ENCODE results near the gene CZIB. TPM values are rescaled to one million over a fixed set of nuclear protein-coding genes. Genes with fewer than 3 reads are reported as not detected.

CZIB gene
- total RNA-seq, 1 donor from 2014 or later = 115 TPM

DNA sequence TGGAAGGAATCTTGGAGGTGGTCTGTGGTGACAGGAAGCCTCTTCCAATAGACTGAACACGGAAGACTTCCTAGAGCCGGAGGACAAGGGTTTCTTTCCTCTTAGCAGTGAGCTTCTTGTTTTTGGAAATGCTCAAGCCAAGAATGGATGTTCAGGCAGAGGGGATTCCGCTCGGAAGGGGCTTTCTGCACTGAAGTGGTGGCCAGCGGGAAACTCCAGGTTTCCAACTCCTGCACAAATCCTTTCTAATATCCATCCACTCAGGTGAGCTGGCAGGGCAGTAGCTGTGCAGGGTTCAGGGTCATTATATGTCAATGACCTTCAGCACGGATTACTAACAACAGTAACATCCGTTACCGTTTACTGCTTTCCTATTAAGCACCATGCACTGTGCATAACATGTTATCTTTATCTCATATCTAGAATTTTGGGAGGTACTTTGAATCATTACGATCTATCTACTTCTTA, 24.4 kb downstream of the CZIB start:
- no peak for DNase-seq (ENCODE audit: low spot score)
- H3K4me2 ChIP-seq = peak overlapping the region; percentile 94
- H3F3A ChIP-seq (ENCODE audit: low read depth) = no peaks in the 10 kb centered on the region
- Mint-ChIP-seq H3K9me3 (peaks cover 2% of the 10 kb centered on the region), H3K27me3 (ENCODE audit: insufficient read depth, low read depth) (peaks cover 2% of the 10 kb centered on the region), H3K36me3 (peaks cover 5% of the 10 kb centered on the region), H3K4me3 (peak overlapping the region; percentile 87), H3K4me1 (peaks cover 20% of the 10 kb centered on the region), H3K27ac (peak overlapping the region; percentile 80)
- H3K4me1 ChIP-seq = peaks cover 10% of the 10 kb centered on the region
- peaks cover 20% of the 10 kb centered on the region for H3K79me2 ChIP-seq (ENCODE audit: low read depth)
- no peak for TF ChIP-seq EZH2 (IDR thresholded peaks at IDR 0.05)
- TF ChIP-seq, protein P1, sequence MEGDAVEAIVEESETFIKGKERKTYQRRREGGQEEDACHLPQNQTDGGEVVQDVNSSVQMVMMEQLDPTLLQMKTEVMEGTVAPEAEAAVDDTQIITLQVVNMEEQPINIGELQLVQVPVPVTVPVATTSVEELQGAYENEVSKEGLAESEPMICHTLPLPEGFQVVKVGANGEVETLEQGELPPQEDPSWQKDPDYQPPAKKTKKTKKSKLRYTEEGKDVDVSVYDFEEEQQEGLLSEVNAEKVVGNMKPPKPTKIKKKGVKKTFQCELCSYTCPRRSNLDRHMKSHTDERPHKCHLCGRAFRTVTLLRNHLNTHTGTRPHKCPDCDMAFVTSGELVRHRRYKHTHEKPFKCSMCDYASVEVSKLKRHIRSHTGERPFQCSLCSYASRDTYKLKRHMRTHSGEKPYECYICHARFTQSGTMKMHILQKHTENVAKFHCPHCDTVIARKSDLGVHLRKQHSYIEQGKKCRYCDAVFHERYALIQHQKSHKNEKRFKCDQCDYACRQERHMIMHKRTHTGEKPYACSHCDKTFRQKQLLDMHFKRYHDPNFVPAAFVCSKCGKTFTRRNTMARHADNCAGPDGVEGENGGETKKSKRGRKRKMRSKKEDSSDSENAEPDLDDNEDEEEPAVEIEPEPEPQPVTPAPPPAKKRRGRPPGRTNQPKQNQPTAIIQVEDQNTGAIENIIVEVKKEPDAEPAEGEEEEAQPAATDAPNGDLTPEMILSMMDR (IDR thresholded peaks at IDR 0.05) = no peak
- TF ChIP-seq EZH2phosphoT487 (IDR thresholded peaks at IDR 0.05) = no peak
- no peaks in the 10 kb centered on the region for H4K20me1 ChIP-seq (ENCODE audit: low read depth)
- H3K9ac ChIP-seq = no peak overlapping the region
- H3K9me3 ChIP-seq (ENCODE audit: low read depth) = no peaks in the 10 kb centered on the region
- H3K4me3 ChIP-seq = peak overlapping the region; percentile 93
- peak overlapping the region; percentile 81 for H2AFZ ChIP-seq (replicated peaks)
- no peak overlapping the region for H3K27ac ChIP-seq
- H3K27me3 ChIP-seq = peaks cover 12% of the 10 kb centered on the region
- H3K36me3 ChIP-seq = no peaks in the 10 kb centered on the region

DNA sequence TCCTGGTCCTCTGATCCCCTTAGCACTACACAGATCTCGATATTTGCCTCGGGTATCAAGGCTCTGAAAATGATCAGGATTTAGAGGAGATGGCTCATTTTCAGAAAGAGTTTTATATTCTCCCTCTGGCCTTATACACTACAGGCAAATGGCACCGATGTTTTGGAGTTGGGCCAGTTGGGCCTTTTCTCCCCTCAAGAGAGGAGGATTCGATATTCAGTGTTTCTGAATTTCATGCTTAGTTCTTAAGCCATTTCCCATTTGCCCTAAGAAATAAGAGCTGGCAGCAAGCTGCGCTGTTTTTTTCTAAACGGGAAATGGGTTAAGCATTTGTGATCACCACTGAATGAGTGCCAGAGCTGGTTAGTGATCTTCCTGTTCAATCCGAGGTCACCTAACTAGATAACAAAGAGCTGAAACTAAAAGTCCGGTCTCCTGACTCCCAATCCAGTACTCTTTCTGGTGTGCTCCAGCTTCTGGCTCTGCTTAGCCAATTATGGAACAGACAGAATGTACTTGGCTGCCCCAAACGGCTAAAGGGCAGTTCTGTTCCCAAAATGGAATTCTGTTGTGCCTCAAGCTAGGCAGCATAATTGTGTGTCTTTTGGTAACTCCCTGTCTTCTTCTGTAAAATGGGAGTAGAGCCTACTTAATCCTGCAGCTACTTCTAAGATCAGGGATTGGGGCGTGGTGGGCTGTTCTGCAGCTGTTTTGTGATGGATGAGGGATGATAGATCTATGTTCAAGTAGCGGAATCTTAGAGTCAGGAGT, 25.0 kb downstream of the CZIB start:
- Mint-ChIP-seq H3K36me3 (peaks cover 3% of the 10 kb centered on the region), H3K9me3 (peaks cover 2% of the 10 kb centered on the region), H3K27ac (no peak overlapping the region), H3K27me3 (ENCODE audit: insufficient read depth, low read depth) (peaks cover 2% of the 10 kb centered on the region), H3K4me3 (peak overlapping the region; percentile 87), H3K4me1 (peaks cover 23% of the 10 kb centered on the region)
- Histone ChIP-seq H3F3A (ENCODE audit: low read depth) (no peaks in the 10 kb centered on the region), H4K20me1 (ENCODE audit: low read depth) (no peaks in the 10 kb centered on the region), H3K9me3 (ENCODE audit: low read depth) (no peaks in the 10 kb centered on the region), H3K4me3 (no peak overlapping the region), H3K36me3 (no peaks in the 10 kb centered on the region), H3K4me1 (peaks cover 10% of the 10 kb centered on the region), H3K4me2 (no peak overlapping the region), H3K27ac (no peak overlapping the region), H3K27me3 (peaks cover 12% of the 10 kb centered on the region), H3K9ac (no peak overlapping the region), H2AFZ (replicated peaks) (peak overlapping the region; percentile 81), H3K79me2 (ENCODE audit: low read depth) (peaks cover 20% of the 10 kb centered on the region)
- no peak for TF ChIP-seq EZH2 (IDR thresholded peaks at IDR 0.05)
- TF ChIP-seq EZH2phosphoT487 (IDR thresholded peaks at IDR 0.05) = no peak
- TF ChIP-seq, protein P1 (IDR thresholded peaks at IDR 0.05) = no peak
- DNase-seq (ENCODE audit: low spot score) = no peak

- H3K4me3 Mint-ChIP-seq = no peak overlapping the region
- H3K9ac ChIP-seq = no peak overlapping the region
- no peaks in the 10 kb centered on the region for H3K36me3 ChIP-seq
- peak overlapping the region; percentile 89 for H3K27ac Mint-ChIP-seq
- no peaks in the 10 kb centered on the region for H3K9me3 ChIP-seq (ENCODE audit: low read depth)
- H4K20me1 ChIP-seq (ENCODE audit: low read depth) = no peaks in the 10 kb centered on the region
- H3K79me2 ChIP-seq (ENCODE audit: low read depth) = no peaks in the 10 kb centered on the region
- H3K9me3 Mint-ChIP-seq = peaks cover 2% of the 10 kb centered on the region
- H3K4me1 ChIP-seq = no peaks in the 10 kb centered on the region
- H3K27ac ChIP-seq = no peak overlapping the region
- H3K4me2 ChIP-seq = no peak overlapping the region
- H2AFZ ChIP-seq (replicated peaks) = no peak overlapping the region
- peaks cover 2% of the 10 kb centered on the region for H3K27me3 Mint-ChIP-seq (ENCODE audit: insufficient read depth, low read depth)
- no peak for TF ChIP-seq EZH2 (IDR thresholded peaks at IDR 0.05)
- TF ChIP-seq, protein P1 (IDR thresholded peaks at IDR 0.05) = no peak
- TF ChIP-seq EZH2phosphoT487 (IDR thresholded peaks at IDR 0.05) = no peak
- no peaks in the 10 kb centered on the region for H3K36me3 Mint-ChIP-seq
- no peaks in the 10 kb centered on the region for H3F3A ChIP-seq (ENCODE audit: low read depth)
- DNase-seq (ENCODE audit: low spot score) = peak; percentile 41
- H3K4me3 ChIP-seq = no peak overlapping the region
- no peaks in the 10 kb centered on the region for H3K27me3 ChIP-seq
- H3K4me1 Mint-ChIP-seq = peaks cover 5% of the 10 kb centered on the region
These were observed 30.2 kb downstream of the CZIB start for GRCh38 chr1:53190210-53190611.

All from neural progenitor cell (in vitro differentiated cells).